RPMI7951 (cell line): ENCODE data around the gene CCDC124. TPM values are rescaled to one million over a fixed set of nuclear protein-coding genes. Genes with fewer than 3 reads are reported as not detected.

ENCODE experiments used
- DNase-seq: peaks from one replicate; pipeline ENCODE4 v3.0.0-alpha.2; 2012; ENCODE audit warnings: low read depth
- total RNA-seq: library from RNA; depleted of rRNA; stranded (reverse); fragments of >200 nt; shearing (Covaris generic); gene quantifications from 2 replicates; pipeline ENCODE4 v1.2.3, GENCODE V29; 2014

Gene CCDC124
- total RNA-seq, 1 experiment from 2014 or later, result 54.3 TPM

GRCh38 chr19:17936379-17936778 lies 3.6 kb downstream of the CCDC124 start:
- no peak for DNase-seq

GRCh38 chr19:17937371-17937900 lies 4.6 kb downstream of the CCDC124 start:
- DNase-seq, result no peak

- DNase-seq, result peak; percentile 89
Measured at GRCh38 chr19:17938092-17938845, 5.5 kb downstream of the CCDC124 start.

- DNase-seq, result no peak
Measured at GRCh38 chr19:17942181-17942580, 9.4 kb downstream of the CCDC124 start.

GRCh38 chr19:17942582-17943273 lies 9.9 kb downstream of the CCDC124 start:
- no peak for DNase-seq

GRCh38 chr19:17943274-17944221 lies 10.7 kb downstream of the CCDC124 start:
- no peak for DNase-seq

GRCh38 chr19:17944301-17944700 lies 11.5 kb downstream of the CCDC124 start:
- peak; percentile 86 for DNase-seq

GRCh38 chr19:17946965-17947784 lies 14.4 kb downstream of the CCDC124 start:
- peak; percentile 24 for DNase-seq

- DNase-seq, result peak; percentile 88
Measured at GRCh38 chr19:17947815-17948513, 15.1 kb downstream of the CCDC124 start.

GRCh38 chr19:17948514-17948900 lies 15.7 kb downstream of the CCDC124 start:
- DNase-seq, result no peak

- no peak for DNase-seq
Measured at GRCh38 chr19:17948931-17949930, 16.4 kb downstream of the CCDC124 start.

- no peak for DNase-seq
Measured at GRCh38 chr19:17949956-17950309, 17.1 kb downstream of the CCDC124 start.

GRCh38 chr19:17950310-17951156 lies 17.7 kb downstream of the CCDC124 start:
- no peak for DNase-seq

GRCh38 chr19:17951157-17951989 lies 18.6 kb downstream of the CCDC124 start:
- no peak for DNase-seq

GRCh38 chr19:17951990-17952976 lies 19.5 kb downstream of the CCDC124 start:
- DNase-seq, result no peak

GRCh38 chr19:17953316-17953801 lies 20.5 kb downstream of the CCDC124 start:
- no peak for DNase-seq
